Smooth muscle cell (in vitro differentiated cells): ENCODE measurements around the gene GFPT1. TPM values are rescaled to one million over a fixed set of nuclear protein-coding genes. Genes with fewer than 3 reads are reported as not detected.
"Not testable (repeated sequence)": the region's sequence is repeated elsewhere in the genome, so short reads cannot be mapped to it uniquely, and the experiment has no call there.

Experiments
- DNase-seq: peaks from one replicate; lab custom pipeline; 2025; ENCODE audit not compliant: unreplicated experiment; lab: John Stamatoyannopoulos, UW
- H2AFZ ChIP-seq: fragments of 200-600 bp; sonication (generic); 2 replicates; pipeline ENCODE4 v1.6.0; 2016; ENCODE audit warnings: antibody characterized with exemption, low read depth, mild to moderate bottlenecking
- H3F3A ChIP-seq: fragments of 200-600 bp; sonication (generic); 2 replicates; pipeline ENCODE4 v1.6.0; 2017; ENCODE audit warnings: antibody characterized with exemption, low read depth
- H3K27ac ChIP-seq: fragments of 200-600 bp; sonication (generic); 2 replicates; pipeline ENCODE4 v1.5.1; 2016; ENCODE audit warnings: low read depth, mild to moderate bottlenecking
- H3K27me3 ChIP-seq: fragments of 200-600 bp; sonication (generic); 2 replicates; pipeline ENCODE4 v1.6.1; 2016; ENCODE audit warnings: low read depth, mild to moderate bottlenecking
- H3K36me3 ChIP-seq: fragments of 200-600 bp; sonication (generic); 2 replicates; pipeline ENCODE4 v1.5.1; 2016; ENCODE audit warnings: low read depth
- H3K4me1 ChIP-seq: fragments of 200-600 bp; sonication (generic); 2 replicates; pipeline ENCODE4 v1.5.1; 2016; ENCODE audit warnings: low read depth
- H3K4me2 ChIP-seq: fragments of 200-600 bp; sonication (generic); 2 replicates; pipeline ENCODE4 v1.6.0; 2016; ENCODE audit warnings: mild to moderate bottlenecking
- H3K4me3 ChIP-seq: fragments of 200-600 bp; sonication (generic); 2 replicates; pipeline ENCODE4 v1.5.1; 2016; ENCODE audit warnings: mild to moderate bottlenecking
- H3K79me2 ChIP-seq: fragments of 200-600 bp; sonication (generic); 2 replicates; pipeline ENCODE4 v1.6.0; 2016; ENCODE audit warnings: low read depth, mild to moderate bottlenecking
- H3K9ac ChIP-seq: fragments of 200-600 bp; sonication (generic); 2 replicates; pipeline ENCODE4 v1.6.0; 2016; ENCODE audit warnings: low read depth
- H3K9me3 ChIP-seq: fragments of 200-600 bp; sonication (generic); replicated peaks from 2 replicates; pipeline ENCODE4 v1.5.1; 2016; ENCODE audit warnings: low read depth
- H4K20me1 ChIP-seq: fragments of 200-600 bp; sonication (generic); 2 replicates; pipeline ENCODE4 v1.6.0; 2016; ENCODE audit warnings: low read depth
- CTCF ChIP-seq: fragments of 200-600 bp; sonication (generic); IDR thresholded peaks from 2 replicates; pipeline ENCODE4 v1.5.1; 2017; ENCODE audit warnings: borderline replicate concordance, mild to moderate bottlenecking, antibody characterized with exemption; ENCODE audit not compliant: insufficient read depth, poor library complexity, severe bottlenecking
- WGBS: methylation state at CpG from one replicate; pipeline ENCODE4 v1.1.7; 2016; ENCODE audit warnings: low lambda C conversion rate; 5-methylcytosine and 5-hydroxymethylcytosine counted together
- polyA plus RNA-seq: library from polyadenylated mRNA; unstranded; fragments of >200 nt; fragmentation: Nextera tagmentation; extraction: Ambion mirVana; gene quantifications from 2 replicates; pipeline ENCODE4 v1.2.1, GENCODE V29; 2016
- total RNA-seq: library from RNA; depleted of rRNA; stranded (reverse); fragments of >200 nt; gene quantifications from 2 replicates; pipeline ENCODE4 v1.2.3, GENCODE V29; 2014

Gene GFPT1
- total and polyA plus RNA-seq, 2 experiments from 2014 or later = 78.5 to 97.7 TPM

- H3K27me3 ChIP-seq = no peaks in the 10 kb centered on the region
- 99% methylated on average over 6 of the region's 6 CpGs for whole genome bisulfite sequencing
- no peak overlapping the region for H3K4me2 ChIP-seq
- no peaks in the 10 kb centered on the region for H3K9me3 ChIP-seq
- no peaks in the 10 kb centered on the region for H4K20me1 ChIP-seq
- no peaks in the 10 kb centered on the region for H3F3A ChIP-seq
- no peak for DNase-seq
- H2AFZ ChIP-seq = no peak overlapping the region
- H3K4me1 ChIP-seq = no peaks in the 10 kb centered on the region
- peaks cover 17% of the 10 kb centered on the region for H3K79me2 ChIP-seq
- H3K27ac ChIP-seq = no peak overlapping the region
- peaks cover 4% of the 10 kb centered on the region for H3K36me3 ChIP-seq
- no peak overlapping the region for H3K4me3 ChIP-seq
- H3K9ac ChIP-seq = no peak overlapping the region
- TF ChIP-seq CTCF = no peak
These were observed 42.6 kb upstream of the GFPT1 start for GRCh38 chr2:69429491-69430183.

- Histone ChIP-seq H3K27ac (no peak overlapping the region), H3K9me3 (no peaks in the 10 kb centered on the region), H3K27me3 (no peaks in the 10 kb centered on the region), H3K9ac (no peak overlapping the region), H3K36me3 (peaks cover 4% of the 10 kb centered on the region), H3K4me3 (no peak overlapping the region), H3K79me2 (peaks cover 13% of the 10 kb centered on the region), H4K20me1 (no peaks in the 10 kb centered on the region), H3F3A (no peaks in the 10 kb centered on the region), H3K4me2 (no peak overlapping the region), H2AFZ (no peak overlapping the region), H3K4me1 (no peaks in the 10 kb centered on the region)
- no peak for TF ChIP-seq CTCF
- no peak for DNase-seq
- 92% methylated on average over 2 of the region's 2 CpGs for WGBS
These were observed 42.0 kb upstream of the GFPT1 start for GRCh38 chr2:69428981-69429380.

GRCh38 chr2:69424419-69424818 is 37.4 kb upstream of the GFPT1 start:
- Histone ChIP-seq H2AFZ (no peak overlapping the region), H3K4me1 (no peaks in the 10 kb centered on the region), H4K20me1 (no peaks in the 10 kb centered on the region), H3K9ac (no peak overlapping the region), H3F3A (no peaks in the 10 kb centered on the region), H3K4me2 (no peak overlapping the region), H3K36me3 (peaks cover under 1% of the 10 kb centered on the region), H3K9me3 (no peaks in the 10 kb centered on the region), H3K4me3 (no peak overlapping the region), H3K27me3 (no peaks in the 10 kb centered on the region), H3K79me2 (peaks cover 3% of the 10 kb centered on the region), H3K27ac (no peak overlapping the region)
- TF ChIP-seq CTCF = no peak
- WGBS = 96% methylated on average over 2 of the region's 2 CpGs
- DNase-seq = no peak

GRCh38 chr2:69422198-69422597 is 35.2 kb upstream of the GFPT1 start:
- Histone ChIP-seq H4K20me1 (no peaks in the 10 kb centered on the region), H3K36me3 (peaks cover 4% of the 10 kb centered on the region), H3K4me3 (no peak overlapping the region), H3K9ac (no peak overlapping the region), H3K4me1 (no peaks in the 10 kb centered on the region), H3K79me2 (peaks cover 3% of the 10 kb centered on the region), H2AFZ (no peak overlapping the region), H3K27ac (no peak overlapping the region), H3K27me3 (no peaks in the 10 kb centered on the region), H3F3A (no peaks in the 10 kb centered on the region), H3K9me3 (no peaks in the 10 kb centered on the region), H3K4me2 (no peak overlapping the region)
- DNase-seq = no peak
- no peak for TF ChIP-seq CTCF

GRCh38 chr2:69419111-69419510 is 32.1 kb upstream of the GFPT1 start:
- H3K27ac ChIP-seq, H3K4me1 ChIP-seq, H4K20me1 ChIP-seq, H3K9me3 ChIP-seq, H2AFZ ChIP-seq, H3K36me3 ChIP-seq, H3K9ac ChIP-seq, H3K79me2 ChIP-seq, DNase-seq, H3F3A ChIP-seq, H3K4me2 ChIP-seq, H3K27me3 ChIP-seq, H3K4me3 ChIP-seq: not testable (repeated sequence)
- WGBS = 95% methylated on average over 7 of the region's 7 CpGs
